Liver (tissue), 3 donors: Measurements from ENCODE around the gene GRIK2.

Source experiments
- GABPA ChIP-seq, 2 donors: IDR thresholded peaks in 1 of 2; conservative IDR thresholded peaks in 1 of 2; 2 replicates each; pipeline ENCODE4 v1.6.1; 2016; ENCODE audit warnings: antibody characterized with exemption in 2 of 2, mild to moderate bottlenecking in 1 of 2, moderate library complexity in 1 of 2
- YY1 ChIP-seq: IDR thresholded peaks from 2 replicates; pipeline ENCODE4 v1.6.1; 2016; ENCODE audit warnings: antibody characterized with exemption, mild to moderate bottlenecking
- TF ChIP-seq, protein P1 (sequence below): IDR thresholded peaks from 2 replicates; pipeline ENCODE4 v1.6.1; 2016; ENCODE audit warnings: antibody characterized with exemption
- TF ChIP-seq, protein P2 (sequence below): fragments of 150-350 bp; IDR thresholded peaks from 2 replicates; pipeline ENCODE4 v1.5.1; 2017; ENCODE audit warnings: improper control_type of control experiment, low read depth, low read length; ENCODE audit not compliant: missing input control
- donor health status: healthy.
- donor health status: healthy.

DNA sequence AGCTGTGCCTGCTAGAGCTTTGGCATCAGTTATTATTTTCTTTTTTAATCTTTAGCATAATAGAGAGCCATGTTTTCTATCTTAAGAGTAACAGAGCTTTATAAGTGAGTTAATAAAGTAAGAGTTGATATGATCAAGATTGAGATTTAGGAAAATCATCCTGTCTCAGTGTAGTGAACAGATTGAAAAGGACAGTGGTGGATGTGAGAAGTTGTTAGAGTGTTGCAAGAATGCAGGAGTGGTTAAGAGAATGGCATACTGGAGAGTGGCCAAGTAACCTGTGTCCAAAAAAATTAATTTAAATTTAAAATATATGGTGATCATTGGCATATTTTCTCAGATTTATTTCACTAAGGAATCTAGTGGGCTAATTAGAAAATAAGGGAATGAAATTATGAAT is 629.3 kb downstream of the GRIK2 start:
- TF ChIP-seq, protein P1, sequence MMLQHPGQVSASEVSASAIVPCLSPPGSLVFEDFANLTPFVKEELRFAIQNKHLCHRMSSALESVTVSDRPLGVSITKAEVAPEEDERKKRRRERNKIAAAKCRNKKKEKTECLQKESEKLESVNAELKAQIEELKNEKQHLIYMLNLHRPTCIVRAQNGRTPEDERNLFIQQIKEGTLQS = no peak
- TF ChIP-seq, protein P2, sequence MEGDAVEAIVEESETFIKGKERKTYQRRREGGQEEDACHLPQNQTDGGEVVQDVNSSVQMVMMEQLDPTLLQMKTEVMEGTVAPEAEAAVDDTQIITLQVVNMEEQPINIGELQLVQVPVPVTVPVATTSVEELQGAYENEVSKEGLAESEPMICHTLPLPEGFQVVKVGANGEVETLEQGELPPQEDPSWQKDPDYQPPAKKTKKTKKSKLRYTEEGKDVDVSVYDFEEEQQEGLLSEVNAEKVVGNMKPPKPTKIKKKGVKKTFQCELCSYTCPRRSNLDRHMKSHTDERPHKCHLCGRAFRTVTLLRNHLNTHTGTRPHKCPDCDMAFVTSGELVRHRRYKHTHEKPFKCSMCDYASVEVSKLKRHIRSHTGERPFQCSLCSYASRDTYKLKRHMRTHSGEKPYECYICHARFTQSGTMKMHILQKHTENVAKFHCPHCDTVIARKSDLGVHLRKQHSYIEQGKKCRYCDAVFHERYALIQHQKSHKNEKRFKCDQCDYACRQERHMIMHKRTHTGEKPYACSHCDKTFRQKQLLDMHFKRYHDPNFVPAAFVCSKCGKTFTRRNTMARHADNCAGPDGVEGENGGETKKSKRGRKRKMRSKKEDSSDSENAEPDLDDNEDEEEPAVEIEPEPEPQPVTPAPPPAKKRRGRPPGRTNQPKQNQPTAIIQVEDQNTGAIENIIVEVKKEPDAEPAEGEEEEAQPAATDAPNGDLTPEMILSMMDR = no peak
- TF ChIP-seq YY1 (no peak), GABPA (IDR thresholded peaks at IDR 0.05 in 1 of 2, conservative IDR thresholded peaks at IDR 0.05 in 1 of 2) (no peak)
